BJ (cell line): Measurements from ENCODE around the gene SNRK. TPM values are rescaled to one million over a fixed set of nuclear protein-coding genes. Genes with fewer than 3 reads are reported as not detected.
A peak's percentile ranks its signal among the peaks of the same experiment; 100 is the strongest.

Source experiments
- CTCF ChIA-PET: fragments of 350-600 bp; formaldehyde crosslinking; extraction: SDS; loops from one replicate; lab custom pipeline; 2021; ENCODE audit warnings: antibody characterized with exemption, inconsistent platforms; lab: Yijun Ruan, JAX
- POLR2A ChIA-PET: fragments of 300-600 bp; sonication (Branson Sonifier 250); formaldehyde crosslinking; extraction: SDS; loops from one replicate; lab custom pipeline; 2021; ENCODE audit warnings: antibody characterized with exemption; lab: Charles Lee
- DNase-seq: peaks from one replicate; pipeline ENCODE4 v3.0.0-alpha.2; 2011; ENCODE audit warnings: low read depth
- H3K27me3 ChIP-seq: 2 replicates; pipeline ENCODE4 v1.6.0; 2011; ENCODE audit warnings: low read length; ENCODE audit not compliant: control insufficient read depth, insufficient read depth
- H3K36me3 ChIP-seq: 2 replicates; pipeline ENCODE4 v1.5.1; 2011; ENCODE audit warnings: low read length; ENCODE audit not compliant: control insufficient read depth, insufficient read depth
- H3K4me3 ChIP-seq: 2 replicates; pipeline ENCODE4 v1.5.1; 2011; ENCODE audit warnings: low read depth, mild to moderate bottlenecking, control low read depth, low read length
- CTCF ChIP-seq: IDR thresholded peaks from 2 replicates; pipeline ENCODE4 v1.5.1; 2011; ENCODE audit warnings: low read depth, mild to moderate bottlenecking, control low read depth, inconsistent platforms, low read length, moderate library complexity; ENCODE audit not compliant: insufficient read depth
- polyA plus RNA-seq: library from polyadenylated mRNA; depleted of rRNA; stranded (reverse); fragments of >200 nt; gene quantifications from 2 replicates; pipeline ENCODE4 v1.2.3, GENCODE V29; 2011

Gene SNRK
- polyA plus RNA-seq, 1 experiment: 11.5 TPM

- Histone ChIP-seq H3K36me3 (no peaks in the 10 kb centered on the region; the same call in none of the 2 replicates), H3K4me3 (no peak overlapping the region), H3K27me3 (no peaks in the 10 kb centered on the region)
- POLR2A ChIA-PET: no interaction called here
- no peak for TF ChIP-seq CTCF
- DNase-seq: no peak
- CTCF ChIA-PET: interaction anchor here (0.9 kb wide), 1 partner anchor 10 kb away, joined by 3 read pairs; no protein-coding TSS in a partner anchor
Measured at GRCh38 chr3:43361077-43361476, 74.7 kb downstream of the SNRK start.

GRCh38 chr3:43362183-43362582 is 75.8 kb downstream of the SNRK start:
- ChIA-PET POLR2A (no interaction called here), CTCF (no interaction called here)
- no peak for DNase-seq
- no peak for TF ChIP-seq CTCF
- H3K27me3 ChIP-seq: no peaks in the 10 kb centered on the region
- H3K4me3 ChIP-seq: no peak overlapping the region
- no peaks in the 10 kb centered on the region; the same call in none of the 2 replicates for H3K36me3 ChIP-seq

GRCh38 chr3:43362961-43363360 is 76.6 kb downstream of the SNRK start:
- no peak overlapping the region for H3K4me3 ChIP-seq
- H3K36me3 ChIP-seq: no peaks in the 10 kb centered on the region; the same call in none of the 2 replicates
- no peaks in the 10 kb centered on the region for H3K27me3 ChIP-seq
- ChIA-PET CTCF (no interaction called here), POLR2A (no interaction called here)
- TF ChIP-seq CTCF: no peak
- no peak for DNase-seq

- Histone ChIP-seq H3K27me3 (no peaks in the 10 kb centered on the region), H3K4me3 (no peak overlapping the region), H3K36me3 (no peaks in the 10 kb centered on the region; the same call in none of the 2 replicates)
- TF ChIP-seq CTCF: no peak
- ChIA-PET POLR2A (no interaction called here), CTCF (no interaction called here)
- DNase-seq: peak; percentile 8
Measured at GRCh38 chr3:43363621-43364266, 77.4 kb downstream of the SNRK start.

- Histone ChIP-seq H3K27me3 (no peaks in the 10 kb centered on the region), H3K4me3 (no peak overlapping the region), H3K36me3 (no peaks in the 10 kb centered on the region; the same call in none of the 2 replicates)
- no peak for TF ChIP-seq CTCF
- no peak for DNase-seq
- ChIA-PET POLR2A (no interaction called here), CTCF (no interaction called here)
Measured at GRCh38 chr3:43364494-43364893, 78.2 kb downstream of the SNRK start.
